MM.1S (cell line): Measurements from ENCODE around the gene NEURL1B.

Source experiments
- DNase-seq: peaks from one replicate; pipeline ENCODE4 v3.0.0-alpha.2; 2015
- H2AFZ ChIP-seq: fragments of 300-600 bp; sonication (generic); 2 replicates; pipeline ENCODE4 v1.6.0; 2016; ENCODE audit warnings: antibody characterized with exemption, low read length
- H3F3A ChIP-seq: fragments of 300-600 bp; sonication (generic); 2 replicates; pipeline ENCODE4 v1.6.1; 2016; ENCODE audit warnings: mild to moderate bottlenecking, antibody characterized with exemption, low read length, moderate library complexity, mixed read lengths; ENCODE audit not compliant: insufficient read depth
- H3K27ac ChIP-seq: fragments of 300-600 bp; sonication (generic); 2 replicates; pipeline ENCODE4 v1.5.1; 2016; ENCODE audit warnings: mild to moderate bottlenecking, low read length
- H3K27me3 ChIP-seq: fragments of 300-600 bp; sonication (generic); replicated peaks from 2 replicates; pipeline ENCODE4 v1.6.0; 2016; ENCODE audit warnings: low read length; ENCODE audit not compliant: insufficient read depth
- H3K36me3 ChIP-seq: fragments of 300-600 bp; sonication (generic); replicated peaks from 2 replicates; pipeline ENCODE4 v1.6.1; 2016; ENCODE audit warnings: mild to moderate bottlenecking, low read length, mixed read lengths; ENCODE audit not compliant: insufficient read depth
- H3K4me1 ChIP-seq: fragments of 300-600 bp; sonication (generic); 2 replicates; pipeline ENCODE4 v1.6.1; 2016; ENCODE audit warnings: low read length, mixed read lengths
- H3K4me2 ChIP-seq: fragments of 300-600 bp; sonication (generic); 2 replicates; pipeline ENCODE4 v1.6.0; 2016; ENCODE audit warnings: low read depth, low read length
- H3K4me3 ChIP-seq: fragments of 300-600 bp; sonication (generic); 2 replicates; pipeline ENCODE4 v1.5.1; 2016; ENCODE audit warnings: low read length, mixed read lengths
- H3K79me2 ChIP-seq: fragments of 300-600 bp; sonication (generic); 2 replicates; pipeline ENCODE4 v1.6.1; 2016; ENCODE audit warnings: mixed run types, low read length, mixed read lengths
- H3K9ac ChIP-seq: fragments of 300-600 bp; sonication (generic); 2 replicates; pipeline ENCODE4 v1.6.1; 2016; ENCODE audit warnings: low read length, mixed read lengths
- H3K9me2 ChIP-seq: fragments of 300-600 bp; sonication (generic); replicated peaks from 2 replicates; pipeline ENCODE4 v1.6.1; 2016; ENCODE audit warnings: mild to moderate bottlenecking, low read length, mixed read lengths; ENCODE audit not compliant: insufficient read depth
- H3K9me3 ChIP-seq: fragments of 300-600 bp; sonication (generic); replicated peaks from 2 replicates; pipeline ENCODE4 v1.6.1; 2016; ENCODE audit warnings: mild to moderate bottlenecking, low read length, mixed read lengths; ENCODE audit not compliant: insufficient read depth
- H4K20me1 ChIP-seq: fragments of 300-600 bp; sonication (generic); 2 replicates; pipeline ENCODE4 v1.6.1; 2016; ENCODE audit warnings: mild to moderate bottlenecking, low read length, moderate library complexity, mixed read lengths; ENCODE audit not compliant: insufficient read depth
- EZH2 ChIP-seq: fragments of 300-600 bp; sonication (generic); optimal IDR thresholded peaks from 2 replicates; pipeline ENCODE3; 2017; ENCODE audit warnings: low read depth, mild to moderate bottlenecking, antibody characterized with exemption, low read length, mixed read lengths
- EZH2phosphoT487 ChIP-seq: fragments of 300-600 bp; sonication (generic); IDR thresholded peaks from 2 replicates; pipeline ENCODE4 v1.6.1; 2018; ENCODE audit warnings: antibody characterized with exemption, low read length
- TF ChIP-seq, protein P1 (sequence below): fragments of 300-600 bp; sonication (generic); IDR thresholded peaks from 2 replicates; pipeline ENCODE4 v1.5.1; 2016; ENCODE audit warnings: antibody characterized with exemption, low read length, mixed read lengths

The NEURL1B gene

DNA sequence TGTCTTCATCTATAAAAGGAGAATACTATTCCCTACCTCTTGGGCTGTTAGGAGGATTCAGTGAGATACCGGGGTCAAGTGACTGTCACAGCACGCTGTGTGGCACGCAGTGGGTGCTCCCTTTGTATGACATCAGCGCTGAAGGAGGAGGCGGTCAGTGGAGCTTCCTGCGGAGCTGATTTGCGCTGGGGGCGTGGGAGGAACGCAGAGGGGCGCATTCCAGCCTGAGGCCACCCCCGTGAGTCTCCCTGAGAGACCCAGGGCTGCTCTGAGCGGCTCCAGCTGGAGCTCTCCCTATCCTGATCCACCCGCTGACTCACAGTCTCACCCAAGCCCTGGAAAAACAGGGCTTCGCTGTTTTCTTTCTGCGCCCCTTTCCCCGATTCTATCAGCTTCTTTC lies 24.3 kb upstream of the NEURL1B start:
- Histone ChIP-seq H3K4me3 (no peak overlapping the region), H3K36me3 (no peaks in the 10 kb centered on the region), H3K27me3 (peaks cover 31% of the 10 kb centered on the region; the same call in 1 of the 2 replicates), H4K20me1 (no peaks in the 10 kb centered on the region), H3K9me3 (no peaks in the 10 kb centered on the region), H3K4me1 (no peaks in the 10 kb centered on the region), H2AFZ (no peak overlapping the region), H3K4me2 (no peak overlapping the region), H3K79me2 (no peaks in the 10 kb centered on the region), H3K9me2 (no peaks in the 10 kb centered on the region), H3K9ac (no peak overlapping the region), H3F3A (no peaks in the 10 kb centered on the region), H3K27ac (no peak overlapping the region)
- DNase-seq: no peak
- no peak for TF ChIP-seq EZH2
- TF ChIP-seq, protein P1, sequence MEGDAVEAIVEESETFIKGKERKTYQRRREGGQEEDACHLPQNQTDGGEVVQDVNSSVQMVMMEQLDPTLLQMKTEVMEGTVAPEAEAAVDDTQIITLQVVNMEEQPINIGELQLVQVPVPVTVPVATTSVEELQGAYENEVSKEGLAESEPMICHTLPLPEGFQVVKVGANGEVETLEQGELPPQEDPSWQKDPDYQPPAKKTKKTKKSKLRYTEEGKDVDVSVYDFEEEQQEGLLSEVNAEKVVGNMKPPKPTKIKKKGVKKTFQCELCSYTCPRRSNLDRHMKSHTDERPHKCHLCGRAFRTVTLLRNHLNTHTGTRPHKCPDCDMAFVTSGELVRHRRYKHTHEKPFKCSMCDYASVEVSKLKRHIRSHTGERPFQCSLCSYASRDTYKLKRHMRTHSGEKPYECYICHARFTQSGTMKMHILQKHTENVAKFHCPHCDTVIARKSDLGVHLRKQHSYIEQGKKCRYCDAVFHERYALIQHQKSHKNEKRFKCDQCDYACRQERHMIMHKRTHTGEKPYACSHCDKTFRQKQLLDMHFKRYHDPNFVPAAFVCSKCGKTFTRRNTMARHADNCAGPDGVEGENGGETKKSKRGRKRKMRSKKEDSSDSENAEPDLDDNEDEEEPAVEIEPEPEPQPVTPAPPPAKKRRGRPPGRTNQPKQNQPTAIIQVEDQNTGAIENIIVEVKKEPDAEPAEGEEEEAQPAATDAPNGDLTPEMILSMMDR: no peak
- no peak for TF ChIP-seq EZH2phosphoT487

DNA sequence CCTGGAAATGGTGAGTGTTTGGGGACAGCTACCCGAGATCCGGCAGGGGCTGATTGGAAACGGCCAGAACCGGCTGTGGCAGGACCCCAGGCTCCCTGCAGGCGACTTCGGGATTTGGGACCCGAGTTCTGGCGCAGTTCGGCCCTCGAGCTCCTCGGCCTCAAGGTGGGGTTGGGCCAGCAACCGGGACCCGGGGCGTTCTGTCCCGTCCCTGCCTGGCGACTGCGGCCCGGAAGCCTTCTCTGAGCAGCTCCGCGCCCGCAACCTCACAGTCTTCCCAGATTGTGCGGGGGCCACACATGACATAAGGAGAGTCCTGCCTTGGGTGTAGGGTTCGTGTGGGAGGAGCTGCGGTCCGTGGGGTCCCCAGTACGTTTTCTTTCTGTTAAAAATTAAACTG lies 23.2 kb upstream of the NEURL1B start:
- Histone ChIP-seq H3K9me2 (no peaks in the 10 kb centered on the region), H3K4me1 (no peaks in the 10 kb centered on the region), H3K79me2 (no peaks in the 10 kb centered on the region), H3F3A (no peaks in the 10 kb centered on the region), H4K20me1 (no peaks in the 10 kb centered on the region), H3K36me3 (no peaks in the 10 kb centered on the region), H3K9me3 (no peaks in the 10 kb centered on the region), H3K4me2 (no peak overlapping the region), H3K27me3 (peaks cover 31% of the 10 kb centered on the region; the same call in 1 of the 2 replicates), H2AFZ (no peak overlapping the region), H3K27ac (no peak overlapping the region), H3K9ac (no peak overlapping the region), H3K4me3 (no peak overlapping the region)
- DNase-seq: no peak
- TF ChIP-seq, protein P1: no peak
- TF ChIP-seq EZH2phosphoT487 (no peak), EZH2 (no peak)

DNA sequence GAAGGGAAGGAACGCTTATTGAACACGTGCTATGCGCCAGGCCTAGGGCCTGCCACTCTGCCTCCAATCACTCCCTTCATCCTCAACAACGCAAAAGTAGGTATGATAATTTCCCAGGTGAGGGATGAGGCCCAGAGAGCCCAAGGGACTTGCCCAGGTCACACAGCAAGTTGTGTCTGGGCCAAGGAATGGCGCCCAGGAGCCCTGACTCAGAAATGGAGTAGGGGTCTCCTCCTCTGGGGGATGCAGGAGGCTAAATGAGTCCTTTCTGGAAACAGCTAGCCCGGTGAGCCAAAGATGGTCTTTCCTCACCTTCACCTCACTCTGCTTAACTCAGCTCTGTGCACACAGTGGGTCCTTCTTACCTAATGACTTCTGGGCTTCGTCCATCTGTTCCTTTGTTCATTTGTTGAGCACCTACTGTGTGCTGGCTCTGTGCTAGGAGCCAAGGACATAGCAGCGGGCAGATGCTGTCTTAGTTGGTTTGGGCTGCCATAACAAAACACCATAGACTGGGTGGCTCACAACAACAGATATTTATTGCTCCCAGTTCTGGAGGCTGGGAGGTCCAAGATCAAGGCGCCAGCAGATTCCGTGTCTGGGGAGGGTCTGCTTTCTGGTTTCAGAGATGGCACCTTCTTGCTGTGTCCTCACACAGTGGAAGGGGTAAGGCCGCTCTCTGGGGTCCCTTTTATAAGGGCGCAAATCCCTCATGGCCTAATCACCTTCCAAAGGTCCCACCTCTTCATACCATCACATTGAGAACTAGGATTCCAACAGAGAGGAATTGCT lies 22.3 kb upstream of the NEURL1B start:
- H3K79me2 ChIP-seq: no peaks in the 10 kb centered on the region

DNA sequence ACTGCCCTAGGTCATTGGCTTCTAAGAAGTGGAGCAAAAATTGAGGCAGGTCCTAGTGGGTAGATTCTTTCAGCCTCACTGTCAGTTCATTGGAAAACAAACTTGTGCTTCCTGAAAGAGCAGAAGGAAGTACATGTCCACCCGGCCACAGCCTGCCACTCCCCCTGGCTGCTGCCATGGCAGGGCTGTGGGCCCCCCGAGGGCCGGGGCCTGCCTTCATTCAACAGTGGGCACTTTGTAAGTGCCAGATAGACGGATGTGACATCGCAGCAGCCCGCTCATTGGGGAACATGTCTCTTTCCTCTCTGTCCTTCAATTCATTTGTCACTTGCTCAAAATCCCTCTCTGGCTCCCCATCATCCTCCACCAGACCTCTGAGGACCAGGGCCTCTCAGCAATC lies 20.6 kb upstream of the NEURL1B start:
- Histone ChIP-seq H3K9me3 (no peaks in the 10 kb centered on the region), H3K9me2 (no peaks in the 10 kb centered on the region), H3K4me3 (no peak overlapping the region), H3F3A (no peaks in the 10 kb centered on the region), H3K36me3 (no peaks in the 10 kb centered on the region), H3K4me1 (no peaks in the 10 kb centered on the region), H2AFZ (no peak overlapping the region), H3K79me2 (no peaks in the 10 kb centered on the region), H3K9ac (no peak overlapping the region), H4K20me1 (no peaks in the 10 kb centered on the region), H3K4me2 (no peak overlapping the region), H3K27ac (no peak overlapping the region), H3K27me3 (peaks cover 31% of the 10 kb centered on the region; the same call in 1 of the 2 replicates)
- no peak for TF ChIP-seq EZH2
- TF ChIP-seq, protein P1: no peak
- TF ChIP-seq EZH2phosphoT487: no peak
- DNase-seq: no peak

More for the DNA sequence above, 22.3 kb upstream of the NEURL1B start:
- TF ChIP-seq EZH2phosphoT487: no peak
- no peaks in the 10 kb centered on the region for H3K4me1 ChIP-seq
- H3K4me3 ChIP-seq: no peak overlapping the region
- H3K27ac ChIP-seq: no peak overlapping the region
- no peak overlapping the region for H2AFZ ChIP-seq
- no peaks in the 10 kb centered on the region for H4K20me1 ChIP-seq
- peaks cover 31% of the 10 kb centered on the region; the same call in 1 of the 2 replicates for H3K27me3 ChIP-seq
- no peaks in the 10 kb centered on the region for H3K9me2 ChIP-seq
- H3K4me2 ChIP-seq: no peak overlapping the region
- H3K36me3 ChIP-seq: no peaks in the 10 kb centered on the region
- DNase-seq: no peak
- no peaks in the 10 kb centered on the region for H3F3A ChIP-seq
- no peak overlapping the region for H3K9ac ChIP-seq
- H3K9me3 ChIP-seq: no peaks in the 10 kb centered on the region
